ENCODE data around the gene LURAP1L. TPM values are rescaled to one million over a fixed set of nuclear protein-coding genes. Genes with fewer than 3 reads are reported as not detected.

LURAP1L gene
- total RNA-seq, 1 donor: 0.27 TPM

GRCh38 chr9:12776513-12777055 is 1.8 kb downstream of the LURAP1L start:
- DNase-seq (ENCODE audit: low read depth in 2 of 3, low spot score in 2 of 3): no peak

- DNase-seq (ENCODE audit: low read depth in 2 of 3, low spot score in 2 of 3): no peak
Measured at GRCh38 chr9:12777121-12778022, 2.6 kb downstream of the LURAP1L start.

GRCh38 chr9:12778389-12778788 is 3.6 kb downstream of the LURAP1L start:
- no peak for DNase-seq (ENCODE audit: low read depth in 2 of 3, low spot score in 2 of 3)

- no peak for DNase-seq (ENCODE audit: low read depth in 2 of 3, low spot score in 2 of 3)
Measured at GRCh38 chr9:12781226-12781733, 6.5 kb downstream of the LURAP1L start.

GRCh38 chr9:12783767-12784460 is 9.1 kb downstream of the LURAP1L start:
- no peak for DNase-seq (ENCODE audit: low read depth in 2 of 3, low spot score in 2 of 3)

GRCh38 chr9:12784461-12785259 is 9.8 kb downstream of the LURAP1L start:
- peak in 2 of 3 donors; percentile 7 to 42 for DNase-seq (ENCODE audit: low read depth in 2 of 3, low spot score in 2 of 3)

- no peak for DNase-seq (ENCODE audit: low read depth in 2 of 3, low spot score in 2 of 3)
Measured at GRCh38 chr9:12785260-12785770, 10.5 kb downstream of the LURAP1L start.

- no peak for DNase-seq (ENCODE audit: low read depth in 2 of 3, low spot score in 2 of 3)
Measured at GRCh38 chr9:12785941-12786340, 11.1 kb downstream of the LURAP1L start.

- DNase-seq (ENCODE audit: low read depth in 2 of 3, low spot score in 2 of 3): no peak
Measured at GRCh38 chr9:12790001-12790400, 15.2 kb downstream of the LURAP1L start.

- no peak for DNase-seq (ENCODE audit: low read depth in 2 of 3, low spot score in 2 of 3)
Measured at GRCh38 chr9:12790883-12791282, 16.1 kb downstream of the LURAP1L start.

GRCh38 chr9:12794101-12794799 is 19.4 kb downstream of the LURAP1L start:
- DNase-seq (ENCODE audit: low read depth in 2 of 3, low spot score in 2 of 3): no peak

- DNase-seq (ENCODE audit: low read depth in 2 of 3, low spot score in 2 of 3): no peak
Measured at GRCh38 chr9:12796601-12797000, 21.8 kb downstream of the LURAP1L start.

- DNase-seq (ENCODE audit: low read depth in 2 of 3, low spot score in 2 of 3): no peak
Measured at GRCh38 chr9:12797037-12797436, 22.2 kb downstream of the LURAP1L start.

- DNase-seq (ENCODE audit: low read depth in 2 of 3, low spot score in 2 of 3): no peak
Measured at GRCh38 chr9:12798066-12798770, 23.4 kb downstream of the LURAP1L start.

GRCh38 chr9:12801187-12801586 is 26.4 kb downstream of the LURAP1L start:
- DNase-seq (ENCODE audit: low read depth in 2 of 3, low spot score in 2 of 3): no peak

- DNase-seq (ENCODE audit: low read depth in 2 of 3, low spot score in 2 of 3): no peak
Measured at GRCh38 chr9:12801663-12802062, 26.8 kb downstream of the LURAP1L start.

GRCh38 chr9:12802093-12802492 is 27.3 kb downstream of the LURAP1L start:
- no peak for DNase-seq (ENCODE audit: low read depth in 2 of 3, low spot score in 2 of 3)

GRCh38 chr9:12808569-12808968 is 33.7 kb downstream of the LURAP1L start:
- DNase-seq (ENCODE audit: low read depth in 2 of 3, low spot score in 2 of 3): no peak

- no peak for DNase-seq (ENCODE audit: low read depth in 2 of 3, low spot score in 2 of 3)
Measured at GRCh38 chr9:12809720-12810119, 34.9 kb downstream of the LURAP1L start.
